T-helper 17 cell (primary cell): ENCODE data around the gene OR11H7. TPM values are rescaled to one million over a fixed set of nuclear protein-coding genes. Genes with fewer than 3 reads are reported as not detected.
A peak's percentile ranks its signal among the peaks of the same experiment; 100 is the strongest.
"Not testable (repeated sequence)": the region's sequence is repeated elsewhere in the genome, so short reads cannot be mapped to it uniquely, and the experiment has no call there.

Experiments used
- ATAC-seq: fragments of 150-1000 bp; cut with Tn5 transposase; 2 replicates; pipeline ENCODE4 v1.10.0; 2021; ENCODE audit warnings: mild to moderate bottlenecking, moderate library complexity
- DNase-seq, 3 donors: peaks; one replicate each; pipeline versions ENCODE4 v3.0.0 to v3.0.0-alpha.2; 2020 to 2021
- H3K9me3 ChIP-seq: one replicate; pipeline ENCODE4 v1.7.0; 2013; ENCODE audit warnings: low read length, mild to moderate bottlenecking; ENCODE audit not compliant: control insufficient read depth, poor library complexity, severe bottlenecking
- H3K27ac Mint-ChIP-seq: one replicate; pipeline ENCODE4 v1.8.0; 2022; ENCODE audit warnings: mild to moderate bottlenecking, moderate library complexity, mixed read lengths
- H3K27me3 Mint-ChIP-seq: one replicate; pipeline ENCODE4 v1.8.0; 2022; ENCODE audit warnings: mixed read lengths
- H3K36me3 Mint-ChIP-seq: one replicate; pipeline ENCODE4 v1.8.0; 2022; ENCODE audit warnings: low read depth, mixed read lengths
- H3K4me1 Mint-ChIP-seq: one replicate; pipeline ENCODE4 v1.8.0; 2022; ENCODE audit warnings: mild to moderate bottlenecking, mixed read lengths
- H3K4me3 Mint-ChIP-seq: one replicate; pipeline ENCODE4 v1.8.0; 2022; ENCODE audit warnings: mild to moderate bottlenecking, moderate library complexity, mixed read lengths
- total RNA-seq, 4 donors: library from RNA in 2 of 4; stranded (reverse) in 2 of 4; gene quantifications; one replicate each; pipeline ENCODE4 v1.2.3 and lab custom pipeline; 2022 to 2026

OR11H7 gene
- not detected for total RNA-seq
- 0 reads per million in 2 donors for total RNA-seq (lab: John Stamatoyannopoulos, UW)

GRCh38 chr14:20228681-20229080 is at the start of gene OR11H7:
Gene OR11H7, plus strand, starts transcription at chr14:20228981.
- Mint-ChIP-seq H3K36me3 (no peaks in the 10 kb centered on the region), H3K4me3 (no peak within 1 kb of the TSS), H3K27ac (no peak within 1 kb of the TSS), H3K27me3 (peaks cover 8% of the 10 kb centered on the region), H3K4me1 (no peaks in the 10 kb centered on the region)
- no peaks in the 10 kb centered on the region for H3K9me3 ChIP-seq
- DNase-seq (no peak), ATAC-seq (no peak)

GRCh38 chr14:20179218-20179617 is 49.6 kb upstream of the OR11H7 start:
- H3K27me3 Mint-ChIP-seq, result peaks cover 35% of the 10 kb centered on the region
- H3K9me3 ChIP-seq, result no peaks in the 10 kb centered on the region
- peaks cover 2% of the 10 kb centered on the region for H3K36me3 Mint-ChIP-seq
- H3K4me3 Mint-ChIP-seq, result no peak overlapping the region
- no peak for DNase-seq
- peaks cover 2% of the 10 kb centered on the region for H3K4me1 Mint-ChIP-seq
- no peak for ATAC-seq
- H3K27ac Mint-ChIP-seq, result no peak overlapping the region

- no peak for ATAC-seq
- Mint-ChIP-seq H3K36me3 (peaks cover 2% of the 10 kb centered on the region), H3K4me3 (no peak overlapping the region), H3K27me3 (peaks cover 30% of the 10 kb centered on the region), H3K4me1 (peaks cover 2% of the 10 kb centered on the region), H3K27ac (no peak overlapping the region)
- no peaks in the 10 kb centered on the region for H3K9me3 ChIP-seq
- no peak for DNase-seq
Measured at GRCh38 chr14:20179880-20180279, 48.9 kb upstream of the OR11H7 start.

- Mint-ChIP-seq H3K4me3 (no peak overlapping the region), H3K36me3 (peaks cover 2% of the 10 kb centered on the region), H3K4me1 (peaks cover 2% of the 10 kb centered on the region), H3K27me3 (peaks cover 27% of the 10 kb centered on the region), H3K27ac (no peak overlapping the region)
- H3K9me3 ChIP-seq, result no peaks in the 10 kb centered on the region
- DNase-seq (no peak), ATAC-seq (no peak)
Measured at GRCh38 chr14:20180486-20180885, 48.3 kb upstream of the OR11H7 start.

- H3K4me1 Mint-ChIP-seq, result no peaks in the 10 kb centered on the region
- H3K27me3 Mint-ChIP-seq, result peaks cover 23% of the 10 kb centered on the region
- no peak overlapping the region for H3K4me3 Mint-ChIP-seq
- ATAC-seq (no peak), DNase-seq (no peak)
- H3K27ac Mint-ChIP-seq, result no peak overlapping the region
- peaks cover 5% of the 10 kb centered on the region for H3K36me3 Mint-ChIP-seq
- no peaks in the 10 kb centered on the region for H3K9me3 ChIP-seq
Measured at GRCh38 chr14:20184181-20184580, 44.6 kb upstream of the OR11H7 start.

- peaks cover 25% of the 10 kb centered on the region for H3K27me3 Mint-ChIP-seq
- no peak for DNase-seq
- peaks cover 3% of the 10 kb centered on the region for H3K36me3 Mint-ChIP-seq
- H3K9me3 ChIP-seq, result no peaks in the 10 kb centered on the region
- no peak within 1 kb of the TSS for H3K4me3 Mint-ChIP-seq
- ATAC-seq, result no peak
- no peak within 1 kb of the TSS for H3K27ac Mint-ChIP-seq
- H3K4me1 Mint-ChIP-seq, result peaks cover 6% of the 10 kb centered on the region
Measured at GRCh38 chr14:20190596-20190995, 38.2 kb upstream of the OR11H7 start, which contains the start of gene OR11G2. Gene OR11G2, plus strand, starts transcription at chr14:20190896. Its CDS starts 6,542 bp downstream, at chr14:20197438.

- H3K4me1 Mint-ChIP-seq, result peaks cover 6% of the 10 kb centered on the region
- no peak overlapping the region for H3K27ac Mint-ChIP-seq
- no peak for DNase-seq
- no peak for ATAC-seq
- peaks cover 3% of the 10 kb centered on the region for H3K36me3 Mint-ChIP-seq
- H3K27me3 Mint-ChIP-seq, result peaks cover 29% of the 10 kb centered on the region
- H3K4me3 Mint-ChIP-seq, result no peak overlapping the region
- no peaks in the 10 kb centered on the region for H3K9me3 ChIP-seq
Measured at GRCh38 chr14:20191396-20191795, 37.4 kb upstream of the OR11H7 start.

GRCh38 chr14:20194101-20194500 is 34.7 kb upstream of the OR11H7 start:
- no peak for ATAC-seq
- peaks cover 40% of the 10 kb centered on the region for H3K27me3 Mint-ChIP-seq
- H3K4me3 Mint-ChIP-seq, result no peak overlapping the region
- no peaks in the 10 kb centered on the region for H3K9me3 ChIP-seq
- H3K4me1 Mint-ChIP-seq, result peaks cover 13% of the 10 kb centered on the region
- no peaks in the 10 kb centered on the region for H3K36me3 Mint-ChIP-seq
- peak overlapping the region; percentile 51 for H3K27ac Mint-ChIP-seq
- no peak for DNase-seq

GRCh38 chr14:20195170-20195569 is 33.6 kb upstream of the OR11H7 start:
- DNase-seq, H3K27ac Mint-ChIP-seq, H3K4me3 Mint-ChIP-seq, ATAC-seq, H3K36me3 Mint-ChIP-seq, H3K9me3 ChIP-seq: not testable (repeated sequence)
- H3K4me1 Mint-ChIP-seq, result peaks cover 13% of the 10 kb centered on the region
- peaks cover 48% of the 10 kb centered on the region for H3K27me3 Mint-ChIP-seq

GRCh38 chr14:20195911-20196310 is 32.9 kb upstream of the OR11H7 start:
- H3K4me3 Mint-ChIP-seq, result no peak overlapping the region
- DNase-seq (no peak), ATAC-seq (no peak)
- peaks cover 48% of the 10 kb centered on the region for H3K27me3 Mint-ChIP-seq
- H3K9me3 ChIP-seq, result no peaks in the 10 kb centered on the region
- no peak overlapping the region for H3K27ac Mint-ChIP-seq
- peaks cover 13% of the 10 kb centered on the region for H3K4me1 Mint-ChIP-seq
- H3K36me3 Mint-ChIP-seq, result no peaks in the 10 kb centered on the region

- H3K4me3 Mint-ChIP-seq, result no peak overlapping the region
- no peaks in the 10 kb centered on the region for H3K9me3 ChIP-seq
- H3K4me1 Mint-ChIP-seq, result peaks cover 13% of the 10 kb centered on the region
- peaks cover 48% of the 10 kb centered on the region for H3K27me3 Mint-ChIP-seq
- ATAC-seq (no peak), DNase-seq (no peak)
- no peaks in the 10 kb centered on the region for H3K36me3 Mint-ChIP-seq
- H3K27ac Mint-ChIP-seq, result no peak overlapping the region
Measured at GRCh38 chr14:20197459-20197858, 31.3 kb upstream of the OR11H7 start.

- Mint-ChIP-seq H3K27ac (peak overlapping the region; percentile 6), H3K4me1 (peaks cover 9% of the 10 kb centered on the region), H3K36me3 (no peaks in the 10 kb centered on the region), H3K4me3 (no peak overlapping the region), H3K27me3 (peaks cover 44% of the 10 kb centered on the region)
- no peaks in the 10 kb centered on the region for H3K9me3 ChIP-seq
- DNase-seq (no peak), ATAC-seq (no peak)
Measured at GRCh38 chr14:20198991-20199390, 29.8 kb upstream of the OR11H7 start.

GRCh38 chr14:20204721-20205120 is 24.1 kb upstream of the OR11H7 start:
- no peak for DNase-seq
- H3K36me3 Mint-ChIP-seq, result no peaks in the 10 kb centered on the region
- H3K4me1 Mint-ChIP-seq, result no peaks in the 10 kb centered on the region
- ATAC-seq, result no peak
- no peak overlapping the region for H3K27ac Mint-ChIP-seq
- H3K4me3 Mint-ChIP-seq, result no peak overlapping the region
- peaks cover 26% of the 10 kb centered on the region for H3K27me3 Mint-ChIP-seq
- H3K9me3 ChIP-seq, result no peaks in the 10 kb centered on the region

GRCh38 chr14:20209595-20209994 is 19.2 kb upstream of the OR11H7 start:
- no peaks in the 10 kb centered on the region for H3K4me1 Mint-ChIP-seq
- H3K36me3 Mint-ChIP-seq, result peaks cover 3% of the 10 kb centered on the region
- peaks cover 13% of the 10 kb centered on the region for H3K27me3 Mint-ChIP-seq
- no peak overlapping the region for H3K4me3 Mint-ChIP-seq
- no peak overlapping the region for H3K27ac Mint-ChIP-seq
- H3K9me3 ChIP-seq, result no peaks in the 10 kb centered on the region
- ATAC-seq, result no peak
- no peak for DNase-seq
